NB4 (cell line): ENCODE measurements around the gene CYP19A1.

Experiments
- DNase-seq: peaks from one replicate; pipeline ENCODE4 v3.0.0; 2010; ENCODE audit warnings: low read depth
- H3K4me3 ChIP-seq: one replicate; pipeline ENCODE4 v1.5.1; 2011; ENCODE audit warnings: mild to moderate bottlenecking, low read depth, low read length, moderate library complexity
- MYC ChIP-seq: IDR thresholded peaks from 2 replicates; pipeline ENCODE4 v1.6.1; 2011; ENCODE audit warnings: low read depth, low read length
- POLR2A ChIP-seq: IDR thresholded peaks from 2 replicates; pipeline ENCODE4 v1.6.1; 2011; ENCODE audit warnings: mild to moderate bottlenecking; ENCODE audit not compliant: insufficient read length; ENCODE audit errors: extremely low read depth
- TF ChIP-seq, protein P1 (sequence below): IDR thresholded peaks from 2 replicates; pipeline ENCODE4 v1.6.1; 2011; ENCODE audit warnings: low read depth, low read length
- TF ChIP-seq, protein P2 (sequence below): IDR thresholded peaks from one replicate; pipeline ENCODE4 v1.5.1; 2012; ENCODE audit warnings: low read depth, low read length

CYP19A1 gene

DNA sequence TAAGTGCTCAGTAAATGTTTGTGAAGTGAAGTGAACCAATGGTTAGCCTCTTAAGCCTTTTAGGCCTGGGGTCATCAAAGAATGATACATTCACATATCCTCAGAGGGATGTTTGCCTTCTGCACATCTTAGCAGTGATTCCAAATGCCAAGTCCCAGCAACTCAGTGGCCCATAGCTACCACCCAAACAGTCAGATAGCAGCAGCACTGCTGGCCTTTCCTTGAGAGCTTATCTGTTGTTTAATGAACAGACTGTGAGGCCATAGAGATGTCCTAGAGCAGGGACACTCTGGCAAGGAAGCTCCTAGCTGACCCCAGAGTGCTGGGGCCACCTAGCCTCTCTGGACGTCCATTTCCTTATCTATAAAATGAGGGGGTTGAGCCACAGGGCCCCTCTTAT lies 86.8 kb downstream of the CYP19A1 start:
- H3K4me3 ChIP-seq, result no peak overlapping the region
- no peak for DNase-seq
- no peak for TF ChIP-seq MYC

GRCh38 chr15:51250217-51251011 lies 88.0 kb downstream of the CYP19A1 start:
- DNase-seq, result no peak
- no peak for TF ChIP-seq POLR2A
- no peak overlapping the region for H3K4me3 ChIP-seq

DNA sequence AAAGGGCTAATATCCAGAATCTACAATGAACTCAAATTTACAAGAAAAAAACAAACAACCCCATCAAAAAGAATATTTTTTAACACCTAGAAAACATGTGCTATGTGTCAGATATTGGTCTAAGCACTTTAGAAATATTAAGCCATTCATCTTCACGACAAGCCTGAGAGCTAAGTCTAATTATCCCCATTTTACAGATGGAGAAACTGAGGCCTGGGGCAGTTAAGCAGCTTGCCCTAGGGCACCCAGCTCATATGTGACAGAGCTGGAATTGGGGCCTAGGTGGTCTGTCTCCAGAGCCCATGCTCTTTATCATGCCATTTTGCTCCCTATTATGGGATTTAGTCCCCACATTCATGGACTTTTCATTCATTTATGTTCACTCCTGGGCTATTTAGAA lies 92.8 kb downstream of the CYP19A1 start:
- TF ChIP-seq MYC (no peak), POLR2A (no peak)
- TF ChIP-seq, protein P1, sequence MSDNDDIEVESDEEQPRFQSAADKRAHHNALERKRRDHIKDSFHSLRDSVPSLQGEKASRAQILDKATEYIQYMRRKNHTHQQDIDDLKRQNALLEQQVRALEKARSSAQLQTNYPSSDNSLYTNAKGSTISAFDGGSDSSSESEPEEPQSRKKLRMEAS, result no peak
- TF ChIP-seq, protein P2, sequence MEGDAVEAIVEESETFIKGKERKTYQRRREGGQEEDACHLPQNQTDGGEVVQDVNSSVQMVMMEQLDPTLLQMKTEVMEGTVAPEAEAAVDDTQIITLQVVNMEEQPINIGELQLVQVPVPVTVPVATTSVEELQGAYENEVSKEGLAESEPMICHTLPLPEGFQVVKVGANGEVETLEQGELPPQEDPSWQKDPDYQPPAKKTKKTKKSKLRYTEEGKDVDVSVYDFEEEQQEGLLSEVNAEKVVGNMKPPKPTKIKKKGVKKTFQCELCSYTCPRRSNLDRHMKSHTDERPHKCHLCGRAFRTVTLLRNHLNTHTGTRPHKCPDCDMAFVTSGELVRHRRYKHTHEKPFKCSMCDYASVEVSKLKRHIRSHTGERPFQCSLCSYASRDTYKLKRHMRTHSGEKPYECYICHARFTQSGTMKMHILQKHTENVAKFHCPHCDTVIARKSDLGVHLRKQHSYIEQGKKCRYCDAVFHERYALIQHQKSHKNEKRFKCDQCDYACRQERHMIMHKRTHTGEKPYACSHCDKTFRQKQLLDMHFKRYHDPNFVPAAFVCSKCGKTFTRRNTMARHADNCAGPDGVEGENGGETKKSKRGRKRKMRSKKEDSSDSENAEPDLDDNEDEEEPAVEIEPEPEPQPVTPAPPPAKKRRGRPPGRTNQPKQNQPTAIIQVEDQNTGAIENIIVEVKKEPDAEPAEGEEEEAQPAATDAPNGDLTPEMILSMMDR, result no peak
- DNase-seq, result no peak
- no peak overlapping the region for H3K4me3 ChIP-seq

DNA sequence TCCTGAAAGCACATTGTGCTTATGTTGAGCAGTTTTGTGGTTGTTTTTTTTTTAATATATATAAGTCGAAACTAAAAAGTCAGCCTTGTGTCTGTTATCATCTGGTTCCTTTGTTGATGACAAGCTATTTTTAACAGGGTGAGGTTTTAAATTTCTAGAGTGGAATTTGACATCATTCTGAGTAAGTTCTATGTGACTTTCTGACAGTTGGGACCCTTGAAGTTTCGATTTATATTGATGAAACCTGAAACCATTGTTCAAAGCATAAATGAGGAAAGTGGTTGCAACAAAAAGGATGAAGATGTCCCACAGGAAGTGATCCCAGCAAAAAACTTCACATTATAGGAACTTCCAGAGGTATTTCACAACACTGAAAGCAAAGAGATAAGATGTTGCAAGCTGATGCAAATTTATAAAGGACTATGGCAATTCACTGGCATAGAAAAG lies 94.0 kb downstream of the CYP19A1 start:
- no peak overlapping the region for H3K4me3 ChIP-seq
- TF ChIP-seq, protein P1, result no peak
- no peak for TF ChIP-seq POLR2A
- no peak for TF ChIP-seq MYC
- TF ChIP-seq, protein P2, result no peak
- DNase-seq, result peak; percentile 15

- H3K4me3 ChIP-seq, result no peak overlapping the region
- TF ChIP-seq, protein P1, result no peak
- TF ChIP-seq POLR2A, result no peak
- no peak for TF ChIP-seq MYC
- TF ChIP-seq, protein P2, result no peak
- DNase-seq, result peak; percentile 45
Observed at GRCh38 chr15:51243774-51244173, 94.6 kb downstream of the CYP19A1 start.

- no peak overlapping the region for H3K4me3 ChIP-seq
- TF ChIP-seq, protein P1, result no peak
- no peak for TF ChIP-seq POLR2A
- TF ChIP-seq, protein P2, result no peak
- TF ChIP-seq MYC, result no peak
- peak; percentile 30 for DNase-seq
Observed at GRCh38 chr15:51240066-51240465, 98.3 kb downstream of the CYP19A1 start.

DNA sequence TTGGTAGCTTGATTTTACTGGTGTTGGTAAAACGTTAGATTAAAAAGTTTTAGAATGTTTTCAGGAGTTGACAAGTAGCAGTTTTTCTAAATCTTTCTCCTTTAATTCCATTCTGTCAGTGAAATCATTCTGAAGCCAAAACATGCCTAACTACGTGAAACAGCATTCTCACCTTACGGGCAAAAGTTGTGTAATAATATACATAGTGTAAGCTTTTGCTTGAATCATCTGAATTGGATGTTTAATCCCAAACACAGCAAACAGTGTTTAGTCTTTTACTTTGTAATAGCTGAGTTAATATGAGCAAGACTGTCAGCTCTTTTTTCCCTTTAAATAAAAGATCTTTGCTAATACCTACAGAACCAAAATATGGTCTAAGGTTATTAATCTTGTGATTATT lies 100.6 kb downstream of the CYP19A1 start:
- no peak for DNase-seq
- H3K4me3 ChIP-seq, result no peak overlapping the region
- TF ChIP-seq, protein P2, result no peak
- TF ChIP-seq MYC, result no peak
- TF ChIP-seq POLR2A, result no peak
- TF ChIP-seq, protein P1, result no peak
